Hindlimb muscle (tissue), 1 donor: ENCODE results near the gene TBC1D10A. TPM values are rescaled to one million over a fixed set of nuclear protein-coding genes. Genes with fewer than 3 reads are reported as not detected.
A peak's percentile ranks its signal among the peaks of the same experiment; 100 is the strongest.

Experiments
- DNase-seq: peaks from one replicate; pipeline ENCODE4 v3.0.0-alpha.2; 2013
- polyA plus RNA-seq: library from polyadenylated mRNA; unstranded; fragments of 120-200 nt; gene quantifications from one replicate; pipeline ENCODE4 v1.2.1, GENCODE V29; 2013; ENCODE audit not compliant: insufficient read length

Gene TBC1D10A
- polyA plus RNA-seq, 1 donor, result 8.1 TPM

DNA sequence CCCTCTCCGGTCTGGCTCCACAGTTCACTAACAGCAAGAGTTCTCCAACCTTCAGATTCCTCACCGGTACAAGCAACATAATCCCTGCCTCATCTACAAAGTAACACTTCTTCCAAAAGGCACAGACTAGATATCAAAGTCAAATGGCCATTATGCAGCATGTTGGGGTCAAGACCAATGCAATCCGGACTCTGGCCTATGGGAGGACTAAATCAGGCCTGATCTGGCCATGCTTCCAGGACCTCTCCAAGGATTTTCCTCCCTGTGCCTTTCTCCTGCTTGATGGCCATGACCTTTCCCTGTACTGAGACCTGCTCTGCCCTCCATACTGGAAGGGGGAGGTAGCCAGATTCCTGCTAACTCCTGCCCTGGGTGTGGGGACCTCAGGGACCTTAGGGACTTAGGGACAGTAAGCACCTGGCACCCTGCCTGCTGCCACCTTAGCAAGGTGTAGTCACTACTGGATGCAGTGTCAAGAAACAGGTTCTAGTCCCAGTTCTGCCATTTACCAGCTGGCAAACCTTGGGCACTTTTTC is 6.7 kb downstream of the TBC1D10A start:
- no peak for DNase-seq

GRCh38 chr22:30318799-30319419 is 7.8 kb downstream of the TBC1D10A start:
- no peak for DNase-seq

- no peak for DNase-seq
These were observed 9.0 kb downstream of the TBC1D10A start for GRCh38 chr22:30317778-30318177.

DNA sequence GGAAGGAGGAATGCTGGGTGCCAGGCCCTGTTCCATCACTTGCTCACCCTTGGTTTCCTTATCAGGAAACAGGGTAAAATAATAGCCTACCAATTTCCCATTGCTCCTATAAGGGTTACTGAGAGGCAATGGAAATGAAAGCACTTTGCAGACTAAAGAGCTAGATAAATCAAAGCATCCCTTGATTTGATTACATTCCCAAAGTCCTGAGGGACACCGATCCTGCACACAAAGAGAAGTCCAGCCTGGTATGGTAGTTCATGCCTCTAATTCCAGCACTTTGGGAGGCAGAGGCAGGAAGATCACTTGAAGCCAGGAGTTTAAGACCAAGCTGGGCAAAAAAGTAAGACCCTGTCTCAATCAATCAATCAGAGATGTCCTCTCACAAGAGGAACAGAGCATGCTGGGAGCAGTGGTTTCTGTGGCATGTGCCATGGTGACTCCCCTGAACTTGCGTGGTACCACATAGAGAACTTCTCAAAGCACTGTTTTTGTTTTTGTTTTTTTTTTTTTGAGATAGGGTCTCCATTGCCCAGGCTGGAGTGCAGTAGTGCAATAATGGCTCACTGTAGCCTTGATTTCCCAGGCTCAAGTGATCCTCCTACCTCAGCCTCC is 10.7 kb downstream of the TBC1D10A start:
- no peak for DNase-seq

- no peak for DNase-seq
These were observed 11.8 kb downstream of the TBC1D10A start for GRCh38 chr22:30314915-30315314.

GRCh38 chr22:30313527-30314363 is 13.0 kb downstream of the TBC1D10A start:
- no peak for DNase-seq

- no peak for DNase-seq
These were observed 14.7 kb downstream of the TBC1D10A start for GRCh38 chr22:30312053-30312452.

- no peak for DNase-seq
These were observed 15.6 kb downstream of the TBC1D10A start for GRCh38 chr22:30310881-30311771.

DNA sequence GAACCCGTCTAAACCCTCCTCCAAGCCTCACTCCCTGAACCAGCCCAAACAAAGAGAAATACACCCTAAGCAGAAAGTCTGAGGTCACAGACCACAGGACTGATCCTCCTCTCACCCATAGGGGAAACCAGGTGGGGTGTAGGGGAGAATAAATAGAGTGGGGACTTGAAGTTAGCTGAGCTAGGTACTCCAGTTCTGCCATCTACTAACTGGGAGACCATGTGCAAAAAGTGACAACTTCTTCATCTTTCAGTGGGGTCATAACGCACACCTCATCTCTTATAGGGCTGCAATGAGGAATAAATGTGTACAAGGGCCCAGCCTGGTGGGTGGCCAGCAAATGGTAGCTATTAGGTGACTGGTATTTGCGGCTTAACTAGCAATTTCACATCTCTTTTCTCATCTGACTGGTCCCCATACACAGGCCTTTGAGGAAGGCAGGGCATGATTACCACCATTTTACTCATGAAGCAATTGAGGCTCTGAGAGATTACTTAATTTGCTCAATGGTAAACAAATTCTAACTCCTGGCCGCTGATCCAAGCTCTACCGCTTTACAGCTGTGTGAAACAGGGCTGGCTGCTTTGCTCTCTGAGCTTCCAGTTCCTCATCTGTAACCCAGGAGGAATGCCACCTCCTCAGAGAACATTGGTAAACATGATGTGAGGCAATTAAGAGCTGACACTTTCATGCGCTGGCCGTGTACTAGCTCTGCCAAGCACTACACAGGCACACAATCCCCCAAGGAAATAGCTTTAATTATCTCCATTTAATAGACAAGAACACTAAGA is 16.6 kb downstream of the TBC1D10A start:
- DNase-seq, result no peak

DNA sequence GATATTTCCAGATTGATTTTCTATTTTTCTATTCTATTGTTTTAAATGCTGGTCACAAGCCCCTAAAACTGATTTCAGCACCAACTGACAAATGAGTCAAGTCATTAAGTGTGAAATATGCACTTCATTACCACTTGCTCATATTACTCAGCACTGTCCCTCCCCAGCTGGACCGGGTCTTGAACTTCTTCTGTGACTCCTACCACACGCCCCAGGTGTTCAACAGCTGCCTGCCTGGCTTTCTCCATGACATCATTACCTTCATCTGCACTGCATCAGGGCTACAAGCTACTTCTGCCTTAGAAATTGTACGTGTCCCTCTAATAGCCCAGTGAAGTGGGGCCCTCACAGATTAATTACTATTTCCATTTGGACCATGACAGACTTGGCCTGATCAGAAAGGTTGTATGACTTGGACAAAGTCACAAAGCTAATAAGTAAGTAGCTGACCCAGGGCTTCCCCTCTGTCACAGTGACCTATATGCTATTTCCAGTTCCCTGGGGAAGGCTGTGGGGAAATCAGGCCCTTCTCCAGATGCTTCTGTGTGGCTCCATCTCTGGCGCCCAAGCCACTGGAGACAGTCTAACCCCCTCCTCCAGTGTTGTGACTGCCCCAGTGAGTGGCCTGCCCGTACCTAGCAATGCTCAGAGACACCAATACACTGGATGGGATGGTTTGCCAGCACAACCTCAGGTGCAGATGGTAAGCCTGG is 18.1 kb downstream of the TBC1D10A start:
- DNase-seq, result no peak

DNA sequence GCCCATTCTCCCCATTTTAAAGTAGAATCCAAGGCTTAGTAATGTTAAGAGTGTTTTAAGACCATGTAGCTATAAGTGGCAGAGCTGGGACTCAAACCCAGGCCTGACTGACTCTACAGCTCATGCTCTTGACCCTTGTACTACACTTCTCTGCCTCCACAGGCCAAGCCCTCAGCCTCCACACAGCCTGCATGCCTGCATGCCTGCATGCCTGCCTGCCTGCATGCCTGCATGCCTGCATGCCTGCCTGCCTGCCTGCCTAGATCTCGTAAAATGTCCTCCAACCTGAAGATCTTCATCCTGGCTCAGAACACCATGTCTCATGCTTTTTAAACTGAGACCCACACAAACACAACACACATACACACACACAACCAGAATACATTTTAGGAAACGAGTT is 18.6 kb downstream of the TBC1D10A start:
- no peak for DNase-seq

DNA sequence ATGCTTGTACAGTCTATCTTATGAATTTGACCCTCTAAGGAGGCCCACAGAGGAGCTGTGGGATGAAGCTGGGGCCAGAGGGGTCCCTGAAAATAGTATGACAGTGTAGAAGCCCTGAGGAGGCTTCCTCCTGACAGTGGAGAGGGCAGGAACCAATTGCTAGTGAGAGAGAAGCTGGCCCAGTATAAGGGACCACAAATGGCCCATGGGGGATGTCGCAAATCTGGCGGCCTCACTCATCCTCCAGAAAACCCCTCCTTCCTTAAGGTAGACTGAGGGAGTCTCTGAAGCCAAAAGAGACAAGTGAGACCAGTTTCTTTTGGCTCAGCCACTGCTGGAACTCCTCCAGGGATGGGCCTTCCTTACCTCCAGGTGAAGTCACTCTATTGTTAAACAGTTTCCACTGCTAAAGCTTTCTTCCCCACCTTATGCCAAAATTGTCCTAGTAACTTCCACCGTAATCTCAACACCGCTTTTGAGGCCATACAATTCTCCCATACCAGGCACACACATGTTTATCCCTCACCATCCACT is 19.6 kb downstream of the TBC1D10A start:
- no peak for DNase-seq

DNA sequence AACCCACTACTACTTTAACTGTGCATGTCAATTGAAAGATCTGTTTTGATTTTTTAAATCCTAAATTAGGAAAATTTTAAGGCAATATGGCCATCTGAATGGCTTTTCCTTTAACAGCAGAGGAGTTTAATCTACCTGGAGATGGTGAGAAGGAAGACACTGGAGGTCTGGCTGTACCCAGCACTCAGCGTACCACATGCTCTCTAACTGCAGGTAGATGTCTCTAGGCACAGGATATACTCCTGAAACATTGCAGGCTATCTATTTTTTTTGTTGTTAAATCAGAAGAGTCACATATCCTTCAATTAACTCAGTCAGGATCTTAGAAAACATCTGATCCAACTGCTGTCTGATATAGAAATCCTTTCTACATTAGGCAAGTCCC is 20.1 kb downstream of the TBC1D10A start:
- no peak for DNase-seq

GRCh38 chr22:30305906-30306626 is 20.7 kb downstream of the TBC1D10A start:
- no peak for DNase-seq

DNA sequence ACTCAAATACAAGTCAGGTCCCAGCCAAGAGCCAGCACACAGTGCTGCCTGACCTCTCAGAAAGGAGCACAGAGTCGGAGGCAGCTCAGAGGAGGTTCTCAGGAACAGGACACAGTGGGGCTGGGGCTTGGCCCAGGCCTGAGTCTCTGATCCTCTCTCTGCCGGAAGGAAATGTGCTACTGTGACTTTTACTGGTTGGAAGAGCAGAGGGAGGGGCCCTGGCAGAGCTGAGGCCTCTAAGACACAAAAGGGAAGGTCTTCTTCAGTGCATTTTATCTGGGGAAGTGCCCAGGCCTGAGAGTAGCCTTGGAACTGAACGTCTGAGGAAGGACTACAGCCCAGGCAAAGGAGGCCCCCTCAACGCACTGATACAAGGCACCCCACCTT is 21.2 kb downstream of the TBC1D10A start:
- DNase-seq, result peak; percentile 67

DNA sequence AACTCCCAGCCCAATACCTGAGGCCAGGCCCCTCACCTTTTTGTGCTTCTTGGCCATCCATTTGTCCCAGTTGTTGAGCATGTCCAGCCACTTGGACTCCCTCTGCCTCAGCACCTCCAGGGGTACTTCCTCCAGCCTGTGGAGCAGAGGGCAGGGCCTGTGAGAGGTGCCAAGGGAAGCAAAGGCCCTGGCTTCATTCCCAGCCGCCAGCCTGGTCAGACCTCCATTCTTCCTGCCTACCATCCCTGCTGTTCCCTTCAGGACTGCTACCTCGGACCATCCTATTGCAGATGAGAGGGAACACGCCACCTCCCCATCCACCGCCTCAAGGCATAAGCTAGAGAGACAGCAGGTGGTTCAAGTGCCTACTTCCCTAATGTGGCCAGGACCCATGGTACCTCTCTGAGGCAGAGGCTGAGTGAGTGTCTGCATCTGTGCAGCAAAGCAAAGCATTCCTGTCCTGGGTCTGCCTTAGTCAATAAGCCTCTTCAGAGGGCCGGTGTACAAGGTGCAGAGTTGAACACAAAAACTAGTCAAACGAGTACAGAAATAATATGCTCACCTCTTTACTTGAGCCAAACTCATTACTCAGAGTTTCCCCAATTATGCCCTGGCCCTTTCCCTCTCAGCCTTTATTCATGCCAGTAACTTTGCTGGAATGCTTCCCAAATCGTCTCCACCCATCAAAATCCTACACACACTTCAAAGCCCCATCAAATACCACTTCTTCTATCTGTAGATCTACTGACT is 22.1 kb downstream of the TBC1D10A start:
- no peak for DNase-seq

- DNase-seq, result no peak
These were observed 24.0 kb downstream of the TBC1D10A start for GRCh38 chr22:30302810-30303138.

DNA sequence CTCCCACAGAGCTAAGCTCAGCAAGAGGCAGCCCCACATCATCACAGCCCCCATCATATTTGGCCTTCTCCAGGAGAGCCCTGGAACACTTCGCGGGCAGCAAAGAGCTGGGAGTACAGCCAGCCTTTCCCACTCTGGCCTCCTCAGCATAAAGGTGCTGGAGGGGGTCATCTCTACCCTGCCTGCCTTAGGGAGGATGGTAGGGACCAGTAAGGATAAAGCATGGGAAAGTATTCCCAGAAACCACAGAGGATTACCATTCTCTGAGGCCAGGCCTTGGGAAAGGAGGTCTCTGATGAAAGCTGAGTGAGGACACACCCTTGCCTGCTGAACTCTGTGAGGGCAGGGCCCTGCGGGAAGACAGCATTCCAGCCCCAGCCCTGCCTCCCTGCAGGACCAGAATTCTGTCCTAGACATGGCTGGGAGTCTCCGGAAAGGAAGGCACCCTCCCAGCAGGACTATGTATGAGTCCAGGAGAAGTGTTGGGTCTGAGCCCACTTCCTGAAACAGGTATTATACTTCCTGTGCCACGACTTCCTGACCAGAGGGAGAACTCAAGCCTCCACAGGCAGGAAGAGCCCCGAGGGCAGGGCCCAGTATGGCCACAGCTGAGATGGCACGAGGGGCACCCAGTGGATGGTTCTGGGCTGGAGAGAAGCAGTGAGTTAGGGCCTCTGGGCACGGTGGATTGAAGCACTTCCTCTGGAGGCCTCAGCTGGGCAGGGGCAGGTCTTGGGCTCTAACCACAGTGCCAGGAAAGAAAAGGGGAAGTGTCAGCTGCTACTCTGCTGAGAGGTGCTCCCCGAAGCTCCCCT is 24.5 kb downstream of the TBC1D10A start:
- DNase-seq, result no peak
